RPMI7951 (cell line): ENCODE measurements around the gene RAD51B. TPM values are rescaled to one million over a fixed set of nuclear protein-coding genes. Genes with fewer than 3 reads are reported as not detected.
"Not testable (repeated sequence)": the region's sequence is repeated elsewhere in the genome, so short reads cannot be mapped to it uniquely, and the experiment has no call there.

Experiments
- DNase-seq: peaks from one replicate; pipeline ENCODE4 v3.0.0-alpha.2; 2012; ENCODE audit warnings: low read depth
- total RNA-seq: library from RNA; depleted of rRNA; stranded (reverse); fragments of >200 nt; shearing (Covaris generic); gene quantifications from 2 replicates; pipeline ENCODE4 v1.2.3, GENCODE V29; 2014

Gene RAD51B
- total RNA-seq, 1 experiment from 2014 or later, result 10.9 TPM

- no peak for DNase-seq
Observed at GRCh38 chr14:68651075-68651474, 831.5 kb downstream of the RAD51B start.

- no peak for DNase-seq
Observed at GRCh38 chr14:68651652-68652432, 832.3 kb downstream of the RAD51B start.

GRCh38 chr14:68652433-68652690, 832.8 kb downstream of the RAD51B start:
- no peak for DNase-seq

GRCh38 chr14:68653108-68653507, 833.5 kb downstream of the RAD51B start:
- no peak for DNase-seq

GRCh38 chr14:68653804-68654203, 834.2 kb downstream of the RAD51B start:
- DNase-seq, result no peak

- DNase-seq, result no peak
Observed at GRCh38 chr14:68654471-68654941, 834.9 kb downstream of the RAD51B start.

- no peak for DNase-seq
Observed at GRCh38 chr14:68655021-68655831, 835.6 kb downstream of the RAD51B start.

- no peak for DNase-seq
Observed at GRCh38 chr14:68655911-68656316, 836.3 kb downstream of the RAD51B start.

- DNase-seq, result no peak
Observed at GRCh38 chr14:68656452-68656851, 836.9 kb downstream of the RAD51B start.

GRCh38 chr14:68657300-68658028, 837.9 kb downstream of the RAD51B start:
- DNase-seq, result no peak

- no peak for DNase-seq
Observed at GRCh38 chr14:68658029-68658509, 838.5 kb downstream of the RAD51B start.

GRCh38 chr14:68658943-68659931, 839.7 kb downstream of the RAD51B start:
- DNase-seq, result no peak

- DNase-seq, result no peak
Observed at GRCh38 chr14:68660495-68660894, 840.9 kb downstream of the RAD51B start.

GRCh38 chr14:68661226-68662225, 841.9 kb downstream of the RAD51B start:
- no peak for DNase-seq

- no peak for DNase-seq
Observed at GRCh38 chr14:68662392-68662791, 842.8 kb downstream of the RAD51B start.

GRCh38 chr14:68662826-68663225, 843.2 kb downstream of the RAD51B start:
- not testable (repeated sequence) for DNase-seq

GRCh38 chr14:68663385-68664076, 844.0 kb downstream of the RAD51B start:
- DNase-seq, result peak; percentile 93

GRCh38 chr14:68664225-68664681, 844.7 kb downstream of the RAD51B start:
- peak; percentile 75 for DNase-seq

- peak; percentile 70 for DNase-seq
Observed at GRCh38 chr14:68665131-68665530, 845.6 kb downstream of the RAD51B start.
